GM12878 (cell line): ENCODE data around the gene TSC22D1. TPM values are rescaled to one million over a fixed set of nuclear protein-coding genes. Genes with fewer than 3 reads are reported as not detected.

Experiments used
- ATAC-seq: fragments of 200-7000 bp; cut with Tn5 transposase; 3 replicates; pipeline ENCODE4 v1.9.1; 2020; ENCODE audit warnings: mild to moderate bottlenecking, moderate library complexity
- BruUV-seq: library from RNA; stranded (reverse); fragments of 400-500 nt; replicated peaks from 2 replicates; lab custom pipeline; 2021; lab: Mats Ljungman, UMichigan
- CTCF ChIA-PET: fragments of 300-600 bp; sonication (Branson Sonifier 250); formaldehyde crosslinking; extraction: SDS; loops from one replicate; lab custom pipeline; 2021; ENCODE audit warnings: inconsistent platforms; lab: Yijun Ruan, JAX
- POLR2A ChIA-PET: fragments of 350-600 bp; formaldehyde crosslinking; extraction: SDS; loops from one replicate; lab custom pipeline; 2021; ENCODE audit warnings: inconsistent platforms; lab: Charles Lee
- RAD21 ChIA-PET: fragments of 300-600 bp; sonication (Branson Sonifier 250); formaldehyde crosslinking; loops from one replicate; lab custom pipeline; 2023; ENCODE audit warnings: antibody characterized with exemption; ENCODE audit not compliant: unreplicated experiment; lab: Charles Lee
- SMC1A ChIA-PET: fragments of 300-600 bp; sonication (Branson Sonifier 250); formaldehyde crosslinking; loops from one replicate; lab custom pipeline; 2023; ENCODE audit not compliant: unreplicated experiment, uncharacterized antibody; lab: Charles Lee
- DNase-seq: peaks from one replicate; pipeline ENCODE4 v3.0.0-alpha.2; 2011; ENCODE audit warnings: low read depth, low spot score
- FAIRE-seq: peaks from 3 replicates; lab custom pipeline; 2011; peaks lifted over from hg19 to GRCh38; lab: Jason Lieb, UNC
- H2AFZ ChIP-seq: 2 replicates; pipeline ENCODE4 v1.6.0; 2011; ENCODE audit warnings: low read depth, low read length, control low read depth; ENCODE audit not compliant: control insufficient read depth
- H3K27ac ChIP-seq: 2 replicates; pipeline ENCODE4 v1.5.1; 2011; ENCODE audit warnings: control low read depth; ENCODE audit not compliant: control insufficient read depth, insufficient read depth
- H3K27me3 ChIP-seq, 2 experiments: replicated peaks in 1 of 2; 2 replicates each; pipeline versions ENCODE4 v1.6.0 to v1.6.1; 2011; ENCODE audit warnings: low read length in 1 of 2; ENCODE audit not compliant: control insufficient read depth in 2 of 2, insufficient read depth in 2 of 2
- H3K36me3 ChIP-seq, 2 experiments: 2 replicates each; pipeline ENCODE4 v1.5.1; 2011; ENCODE audit warnings: low read length in 1 of 2; ENCODE audit not compliant: control insufficient read depth in 2 of 2, insufficient read depth in 2 of 2
- H3K4me1 ChIP-seq: 2 replicates; pipeline ENCODE4 v1.6.1; 2011; ENCODE audit warnings: mild to moderate bottlenecking, low read length, moderate library complexity, mixed read lengths; ENCODE audit not compliant: control insufficient read depth, insufficient read depth
- H3K4me2 ChIP-seq: 2 replicates; pipeline ENCODE4 v1.6.0; 2011; ENCODE audit warnings: control low read depth; ENCODE audit not compliant: control insufficient read depth, insufficient read depth
- H3K4me3 ChIP-seq: fragments of 200-600 bp; sonication (generic); 2 replicates; pipeline ENCODE4 v1.5.1; 2016
- H3K79me2 ChIP-seq: 2 replicates; pipeline ENCODE4 v1.6.0; 2011; ENCODE audit warnings: low read length; ENCODE audit not compliant: control insufficient read depth, insufficient read depth
- H3K9ac ChIP-seq: 2 replicates; pipeline ENCODE4 v1.8.0; 2011; ENCODE audit warnings: low read length, control low read depth, mixed read lengths; ENCODE audit not compliant: control insufficient read depth, insufficient read depth
- H3K9me3 ChIP-seq: replicated peaks from 3 replicates; pipeline ENCODE4 v1.5.1; 2011; ENCODE audit warnings: mild to moderate bottlenecking, low read length; ENCODE audit not compliant: control insufficient read depth, insufficient read depth
- H4K20me1 ChIP-seq: 2 replicates; pipeline ENCODE4 v1.6.0; 2011; ENCODE audit not compliant: control insufficient read depth, insufficient read depth
- CTCF ChIP-seq, 3 experiments: IDR thresholded peaks in 2 of 3; conservative IDR thresholded peaks in 1 of 3; 2 replicates each; pipeline ENCODE4 v1.5.1; 2011; ENCODE audit warnings: low read depth in 3 of 3, low read length in 3 of 3, mild to moderate bottlenecking in 3 of 3, control low read depth in 2 of 3, moderate library complexity in 2 of 3, inconsistent platforms in 1 of 3, mixed read lengths in 1 of 3; ENCODE audit not compliant: control insufficient read depth in 2 of 3, insufficient read depth in 1 of 3; ENCODE audit errors: extremely low read depth in 1 of 3
- CUX1 ChIP-seq: IDR thresholded peaks from 2 replicates; pipeline ENCODE4 v1.6.1; 2012; ENCODE audit warnings: improper control_type of control experiment, low read depth, low read length; ENCODE audit not compliant: insufficient replicate concordance
- IKZF2 ChIP-seq, 2 experiments: fragments of 450-650 bp; IDR thresholded peaks; 2 replicates each; pipeline ENCODE4 v1.6.1; 2017; ENCODE audit warnings: mild to moderate bottlenecking in 2 of 2, moderate library complexity in 2 of 2
- JUND ChIP-seq: IDR thresholded peaks from 2 replicates; pipeline ENCODE4 v1.6.1; 2012; ENCODE audit warnings: low read depth, mild to moderate bottlenecking, low read length, improper control_type of control experiment, moderate library complexity
- NR2C2 ChIP-seq: IDR thresholded peaks from 2 replicates; pipeline ENCODE4 v1.6.1; 2011; ENCODE audit warnings: borderline replicate concordance, low read depth; ENCODE audit not compliant: control insufficient read depth, insufficient read length
- POLR2AphosphoS2 ChIP-seq: IDR thresholded peaks from 2 replicates; pipeline ENCODE4 v1.6.1; 2011; ENCODE audit warnings: low read depth, mild to moderate bottlenecking, low read length, improper control_type of control experiment, moderate library complexity
- STAT3 ChIP-seq: IDR thresholded peaks from 2 replicates; pipeline ENCODE4 v1.6.1; 2011; ENCODE audit warnings: low read depth, low read length, improper control_type of control experiment
- TBL1XR1 ChIP-seq: IDR thresholded peaks from 2 replicates; pipeline ENCODE4 v1.6.1; 2012; ENCODE audit warnings: low read depth, low read length, improper control_type of control experiment
- WRNIP1 ChIP-seq: IDR thresholded peaks from 2 replicates; pipeline ENCODE4 v1.6.1; 2011; ENCODE audit warnings: low read depth, low read length, improper control_type of control experiment, borderline replicate concordance
- ZBTB33 ChIP-seq: fragments of 450-650 bp; IDR thresholded peaks from 2 replicates; pipeline ENCODE4 v1.6.1; 2017; ENCODE audit warnings: mild to moderate bottlenecking
- ZNF687 ChIP-seq: fragments of 450-650 bp; IDR thresholded peaks from 2 replicates; pipeline ENCODE4 v1.6.1; 2017; ENCODE audit warnings: mild to moderate bottlenecking, moderate library complexity
- in situ Hi-C: fragments of 300-500 bp; cut with MboI; formaldehyde crosslinking; loops from 9 replicates; pipeline ENCODE4 v1.14.3; 2018; ENCODE audit warnings: mixed read lengths
- intact Hi-C: fragments of 100-400 bp; cut with micrococcal nuclease; formaldehyde crosslinking; loops from one replicate; pipeline ENCODE4 v1.14.2; 2022; ENCODE audit not compliant: unreplicated experiment
- polyA plus RNA-seq, 11 experiments: library from polyadenylated mRNA; depleted of rRNA in 4 of 11; unstranded in 6 of 11; stranded (reverse) in 5 of 11; fragments of >200 nt; fragmentation: Nextera tagmentation in 4 of 11; fragmentation: Illumina TruSeq in 1 of 11; extraction: Ambion mirVana in 4 of 11; extraction: Trizol in 1 of 11; gene quantifications; 1 replicate in 1 of 11; 2 replicates in 10 of 11; pipeline versions ENCODE4 v1.2.1 to v1.2.3, GENCODE V29; 2011 to 2016; ENCODE audit warnings: inconsistent platforms in 2 of 11, missing spikeins in 2 of 11, low read depth in 1 of 11
- total RNA-seq, 4 experiments: library from RNA; depleted of rRNA in 3 of 4; stranded (reverse); fragments of >200 nt in 3 of 4; fragmentation: Illumina TruSeq in 1 of 4; extraction: Trizol in 1 of 4; gene quantifications; 2 replicates each; pipeline versions ENCODE4 v1.2.1 to v1.2.3, GENCODE V29; 2013 to 2021

The TSC22D1 gene
- total and polyA plus RNA-seq, 10 of the 15 experiments (the other 5 are each of a cell fraction or from before 2014, with no cell fraction given), result 0.37 to 15.7 (median 7.5) TPM

- ChIA-PET RAD21 (no interaction called here), CTCF (interaction anchor here (1.2 kb wide), 1 partner anchor 38 kb away, joined by 3 read pairs; no protein-coding TSS in a partner anchor), POLR2A (no interaction called here), SMC1A (no interaction called here)
- intact Hi-C loops, result no loop called here
- Histone ChIP-seq H3K27ac (no peak overlapping the region), H4K20me1 (no peaks in the 10 kb centered on the region), H2AFZ (no peak overlapping the region), H3K4me2 (no peak overlapping the region), H3K27me3 (peaks cover 0 to 3% of the 10 kb centered on the region in 2 experiments; a peak in 3 of 4 replicates), H3K36me3 (no peaks in the 10 kb centered on the region), H3K4me3 (no peak overlapping the region), H3K4me1 (no peaks in the 10 kb centered on the region), H3K9ac (no peak overlapping the region), H3K79me2 (no peaks in the 10 kb centered on the region), H3K9me3 (no peaks in the 10 kb centered on the region)
- BruUV-seq, result no TSS peak
- in situ Hi-C loops, result no loop called here
- ATAC-seq, result no peak
- DNase-seq, result no peak
- FAIRE-seq, result no peak
- no peak for TF ChIP-seq TBL1XR1
- no peak for TF ChIP-seq JUND
- TF ChIP-seq STAT3, result no peak
- no peak for TF ChIP-seq WRNIP1
- TF ChIP-seq POLR2AphosphoS2, result no peak
- TF ChIP-seq ZNF687, result no peak
- TF ChIP-seq CUX1, result no peak
- TF ChIP-seq IKZF2 (IDR thresholded peaks at IDR 0.05), result no peak
- no peak for TF ChIP-seq NR2C2
- no peak for TF ChIP-seq ZBTB33
- no peak for TF ChIP-seq CTCF (IDR thresholded peaks at IDR 0.05 in 2 of 3, conservative IDR thresholded peaks at IDR 0.05 in 1 of 3; ENCODE audit: control insufficient read depth in 2 of 3, extremely low read depth in 1 of 3, insufficient read depth in 1 of 3, low read depth in 3 of 3, low read length in 3 of 3)
These were observed 175.4 kb downstream of the TSC22D1 start for GRCh38 chr13:44400736-44401135.
